GM12875 (cell line): Measurements from ENCODE around the gene RER1.

Experiments used
- H3K4me3 ChIP-seq: one replicate; pipeline ENCODE4 v1.5.1; 2011; ENCODE audit warnings: low read depth, low read length, control low read depth
- TF ChIP-seq, protein P1 (sequence below): IDR thresholded peaks from 2 replicates; pipeline ENCODE4 v1.5.1; 2011; ENCODE audit warnings: low read depth, mild to moderate bottlenecking, control low read depth, inconsistent platforms, low read length, moderate library complexity, borderline replicate concordance; ENCODE audit not compliant: insufficient read depth

RER1 gene

DNA sequence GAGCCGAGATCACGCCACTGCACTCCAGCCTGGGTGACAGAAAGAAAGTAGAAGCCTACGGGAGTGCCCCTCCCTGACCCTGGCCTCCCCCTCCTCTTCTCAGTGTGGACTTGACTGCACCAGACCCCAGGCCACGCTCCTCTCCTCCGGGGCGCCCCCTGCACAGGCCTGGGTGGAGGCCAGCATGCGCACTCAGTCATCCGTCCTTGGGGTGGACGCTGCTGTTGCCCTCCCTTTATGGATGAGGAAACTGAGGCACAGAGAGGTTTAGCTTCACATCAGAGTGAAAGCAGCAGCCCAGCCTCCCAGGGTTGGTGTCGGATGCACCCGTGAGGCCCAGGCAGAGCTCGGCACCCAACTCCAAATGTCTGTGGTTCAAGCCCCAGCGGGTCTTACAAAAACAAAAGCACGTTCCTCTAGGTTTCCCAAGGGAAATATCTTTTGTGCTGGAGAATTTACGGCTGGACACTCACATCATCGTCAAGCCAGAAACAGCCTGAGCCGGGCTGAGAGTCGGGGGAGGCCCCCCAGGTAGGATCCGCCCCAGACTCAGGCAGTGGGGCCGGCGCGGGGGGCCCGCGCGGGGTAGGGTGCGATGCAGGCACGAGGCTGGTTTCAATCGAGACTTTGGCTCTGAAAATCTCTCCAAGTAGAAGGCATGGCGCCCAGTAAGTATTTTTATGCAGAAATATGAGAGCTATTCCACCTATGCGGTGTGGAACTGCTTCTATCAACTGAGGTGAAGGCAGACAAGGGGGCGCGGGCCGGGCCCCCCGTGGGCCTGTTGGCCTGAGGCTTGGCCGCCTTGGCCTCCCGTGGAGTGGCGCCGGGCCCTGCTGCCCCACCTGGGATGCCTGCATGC, 36.9 kb upstream of the RER1 start:
- no peak overlapping the region for H3K4me3 ChIP-seq
- TF ChIP-seq, protein P1, sequence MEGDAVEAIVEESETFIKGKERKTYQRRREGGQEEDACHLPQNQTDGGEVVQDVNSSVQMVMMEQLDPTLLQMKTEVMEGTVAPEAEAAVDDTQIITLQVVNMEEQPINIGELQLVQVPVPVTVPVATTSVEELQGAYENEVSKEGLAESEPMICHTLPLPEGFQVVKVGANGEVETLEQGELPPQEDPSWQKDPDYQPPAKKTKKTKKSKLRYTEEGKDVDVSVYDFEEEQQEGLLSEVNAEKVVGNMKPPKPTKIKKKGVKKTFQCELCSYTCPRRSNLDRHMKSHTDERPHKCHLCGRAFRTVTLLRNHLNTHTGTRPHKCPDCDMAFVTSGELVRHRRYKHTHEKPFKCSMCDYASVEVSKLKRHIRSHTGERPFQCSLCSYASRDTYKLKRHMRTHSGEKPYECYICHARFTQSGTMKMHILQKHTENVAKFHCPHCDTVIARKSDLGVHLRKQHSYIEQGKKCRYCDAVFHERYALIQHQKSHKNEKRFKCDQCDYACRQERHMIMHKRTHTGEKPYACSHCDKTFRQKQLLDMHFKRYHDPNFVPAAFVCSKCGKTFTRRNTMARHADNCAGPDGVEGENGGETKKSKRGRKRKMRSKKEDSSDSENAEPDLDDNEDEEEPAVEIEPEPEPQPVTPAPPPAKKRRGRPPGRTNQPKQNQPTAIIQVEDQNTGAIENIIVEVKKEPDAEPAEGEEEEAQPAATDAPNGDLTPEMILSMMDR: no peak

DNA sequence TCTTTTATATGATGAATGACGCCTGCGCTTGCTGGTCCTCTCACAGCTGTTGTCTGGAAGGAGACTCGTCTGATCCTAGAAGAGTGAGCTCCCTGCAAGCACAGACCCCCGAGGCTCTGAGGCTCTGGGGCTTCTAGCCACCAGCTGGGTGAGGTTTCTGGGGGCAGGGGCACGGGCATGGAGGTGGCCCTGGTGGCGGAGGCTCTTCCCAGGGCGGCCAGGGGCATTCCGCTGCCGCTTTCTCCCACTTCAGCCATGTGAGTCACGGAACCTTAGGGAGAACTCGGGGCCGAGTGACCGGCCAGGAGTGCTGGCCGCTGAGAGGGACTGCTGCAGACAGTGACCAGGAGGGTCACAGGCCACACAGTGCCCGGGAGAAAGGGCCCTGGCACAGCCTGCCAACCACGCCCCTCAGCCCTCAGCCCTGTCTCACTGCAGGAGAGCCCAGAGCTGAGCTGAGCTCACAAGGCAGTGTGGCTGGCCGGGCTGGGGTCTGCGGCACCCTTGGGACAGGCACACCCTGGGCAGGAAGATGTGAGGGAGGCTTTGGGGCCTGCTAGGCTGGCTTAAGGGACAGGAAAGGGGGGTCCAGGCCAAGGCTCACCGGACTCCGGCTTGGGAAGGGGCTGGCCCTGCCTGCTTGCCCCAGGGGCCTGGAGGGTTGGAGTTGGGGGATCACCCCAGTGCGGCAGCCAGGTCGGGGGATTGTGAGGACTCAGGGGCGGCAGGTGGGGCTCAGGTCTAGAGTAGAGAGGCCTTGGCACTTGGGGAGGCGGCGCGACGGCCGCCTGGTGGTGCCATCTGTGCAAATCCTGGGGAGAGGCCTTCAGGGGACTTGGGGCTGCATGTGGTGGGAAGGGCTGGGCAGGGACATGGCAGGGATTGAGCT, 36.0 kb upstream of the RER1 start:
- H3K4me3 ChIP-seq: no peak overlapping the region
- TF ChIP-seq, protein P1: no peak

DNA sequence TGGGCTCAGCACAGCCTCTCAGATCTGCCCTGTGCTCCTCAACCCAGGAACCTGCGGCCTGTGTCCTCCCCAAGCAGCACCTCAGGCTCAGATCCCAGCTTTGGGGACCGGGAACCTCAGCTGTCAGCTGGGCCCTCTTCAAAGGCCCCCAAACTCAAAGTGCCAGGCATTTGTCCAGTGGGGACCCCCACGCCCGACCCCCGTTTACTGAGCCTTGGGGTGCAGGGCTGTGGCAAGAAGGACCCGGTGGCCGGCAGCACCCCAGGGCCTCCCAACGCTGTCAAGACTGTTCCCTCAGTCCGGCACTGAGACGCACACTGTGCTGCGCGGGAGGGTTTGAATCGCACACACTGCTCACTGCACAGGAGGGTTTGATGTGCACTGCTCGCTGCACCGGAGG, 35.2 kb upstream of the RER1 start:
- no peak overlapping the region for H3K4me3 ChIP-seq
- TF ChIP-seq, protein P1: no peak

DNA sequence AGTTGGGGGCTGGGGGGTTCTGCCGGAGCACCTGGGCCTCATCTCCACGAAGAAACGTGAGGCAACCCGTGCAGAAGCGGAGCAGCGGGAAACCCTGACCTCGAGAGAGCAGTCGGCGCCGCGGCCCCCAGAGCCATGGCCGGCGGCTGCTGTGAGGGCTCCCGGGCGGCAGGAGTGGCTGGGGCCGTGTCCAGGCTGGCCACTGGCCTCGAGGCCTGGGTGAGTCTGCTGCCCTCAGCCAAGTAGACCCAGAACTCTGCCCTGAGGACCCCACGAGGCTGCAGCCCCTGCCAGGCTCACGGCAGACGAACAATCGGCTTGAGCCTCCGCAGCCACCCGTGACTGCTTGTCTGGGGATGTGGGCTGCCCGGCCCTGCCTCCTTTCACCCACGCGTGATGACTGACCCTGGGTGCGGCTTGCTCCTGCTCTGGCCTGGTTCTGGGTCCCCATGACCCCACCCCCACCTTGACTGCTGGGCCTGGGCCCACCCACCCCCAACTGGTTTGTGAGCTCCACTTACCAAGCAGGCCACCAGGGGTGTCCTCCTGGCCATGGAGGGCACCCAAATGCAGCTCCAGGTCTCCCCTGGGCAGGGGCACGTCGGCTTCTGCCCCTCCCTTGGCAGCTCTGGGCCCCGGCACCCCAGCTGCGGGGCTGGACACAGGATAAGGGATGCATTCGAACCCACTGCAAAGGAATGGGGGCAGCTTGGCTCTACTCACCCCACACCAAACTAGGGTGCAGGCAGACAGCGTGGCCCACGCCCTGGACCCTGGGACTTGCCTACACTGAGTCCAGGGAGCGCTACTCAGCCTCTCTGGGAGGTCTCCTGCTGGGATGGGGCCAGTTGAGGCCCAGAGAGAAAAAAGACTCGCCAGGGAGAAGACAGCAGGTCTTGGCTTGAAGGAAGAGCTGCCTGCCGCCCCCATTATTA, 34.5 kb upstream of the RER1 start:
- no peak overlapping the region for H3K4me3 ChIP-seq
- TF ChIP-seq, protein P1: no peak

DNA sequence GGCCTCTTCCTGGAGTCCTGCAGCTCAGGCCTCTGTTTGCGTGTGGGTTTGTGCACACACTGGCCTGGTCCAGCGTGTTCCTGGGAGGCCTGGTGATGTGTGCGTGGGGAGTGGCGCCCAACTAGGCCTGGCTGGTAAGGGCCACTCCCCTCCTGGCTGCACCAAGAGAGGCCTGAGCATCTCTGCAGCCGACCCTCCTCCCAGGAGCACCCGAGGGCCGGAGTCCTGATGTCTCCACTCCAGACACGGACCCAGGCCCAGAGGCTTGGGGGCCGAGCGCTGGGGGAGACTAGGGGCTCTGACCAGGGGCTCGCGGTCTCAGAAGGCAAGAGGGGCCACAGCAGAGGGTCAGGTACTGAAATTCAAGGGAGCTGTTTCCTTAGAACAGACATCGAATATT, 33.6 kb upstream of the RER1 start:
- H3K4me3 ChIP-seq: no peak overlapping the region
- TF ChIP-seq, protein P1: no peak

DNA sequence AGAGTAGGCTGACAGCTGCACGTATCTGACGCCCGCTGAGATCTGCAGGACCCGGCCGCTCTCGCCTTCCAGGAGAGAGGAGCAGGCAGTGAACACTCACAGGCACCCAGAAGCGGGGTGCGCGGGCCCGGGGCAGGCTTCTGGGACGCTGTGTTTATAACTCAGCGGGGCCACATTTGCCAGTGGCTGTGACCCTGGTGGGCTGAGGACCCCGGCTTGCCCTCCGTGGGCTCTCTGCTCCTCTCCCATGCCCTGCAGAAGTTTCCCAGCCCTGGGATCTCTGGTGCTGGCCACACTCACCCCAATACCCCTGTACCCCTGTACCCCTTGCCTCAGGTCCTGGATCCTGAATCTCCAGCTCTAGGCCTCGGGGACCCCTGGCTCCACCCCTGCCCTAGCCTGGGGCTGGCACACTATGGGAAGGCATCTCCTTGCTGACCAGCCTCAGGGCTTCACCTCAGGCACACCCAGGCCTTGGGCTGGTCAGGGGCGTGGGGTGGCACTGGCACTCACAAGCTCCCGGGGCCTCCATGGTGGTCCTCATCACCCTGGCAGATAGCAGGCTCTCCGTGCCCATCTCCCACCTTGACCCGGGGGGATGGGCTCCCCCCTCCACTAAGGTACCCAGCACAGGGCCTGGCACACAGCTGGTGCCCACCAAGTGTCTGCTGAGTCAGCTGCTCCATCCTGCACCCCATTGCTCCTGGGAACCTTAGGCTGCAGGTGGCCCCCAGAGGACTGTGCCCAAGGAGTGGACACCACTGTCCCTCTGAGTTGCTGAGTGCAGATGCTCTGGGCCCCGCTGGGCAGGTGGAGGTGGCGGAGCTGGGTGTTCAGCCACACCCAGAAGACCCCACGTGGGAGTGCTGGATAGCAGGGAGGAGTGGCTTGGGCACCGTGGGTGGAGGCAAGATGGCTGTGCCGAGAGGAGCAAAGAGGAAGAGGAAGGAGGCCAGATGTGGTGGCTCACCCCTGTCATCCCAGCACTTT, 32.7 kb upstream of the RER1 start:
- TF ChIP-seq, protein P1: no peak
- no peak overlapping the region for H3K4me3 ChIP-seq
